Suprapubic skin (tissue), 4 donors: Measurements from ENCODE around the gene CNTN3. TPM values are rescaled to one million over a fixed set of nuclear protein-coding genes. Genes with fewer than 3 reads are reported as not detected.

ENCODE experiments used
- DNase-seq, 2 donors: peaks; one replicate each; pipeline ENCODE4 v3.0.0-alpha.2; 2019; ENCODE audit warnings: low spot score in 2 of 2
- H3K27ac ChIP-seq: fragments of 200-600 bp; sonication (generic); one replicate; pipeline ENCODE4 v1.5.1; 2019
- H3K27me3 ChIP-seq: fragments of 200-600 bp; sonication (generic); one replicate; pipeline ENCODE4 v1.5.1; 2019
- H3K36me3 ChIP-seq: fragments of 200-600 bp; sonication (generic); one replicate; pipeline ENCODE4 v1.5.1; 2019
- H3K4me1 ChIP-seq: fragments of 200-600 bp; sonication (generic); one replicate; pipeline ENCODE4 v1.5.1; 2019
- H3K4me3 ChIP-seq: fragments of 200-600 bp; sonication (generic); one replicate; pipeline ENCODE4 v1.5.1; 2019; ENCODE audit warnings: mild to moderate bottlenecking
- H3K9me3 ChIP-seq: fragments of 200-600 bp; sonication (generic); one replicate; pipeline ENCODE4 v1.5.1; 2019
- CTCF ChIP-seq, 2 donors: fragments of 200-600 bp in 1 of 2; fragments of 450-650 bp in 1 of 2; sonication (generic) in 1 of 2; IDR thresholded peaks; one replicate each; pipeline ENCODE4 v1.5.1; 2016 to 2019; ENCODE audit warnings: antibody characterized with exemption in 2 of 2, mild to moderate bottlenecking in 1 of 2, moderate library complexity in 1 of 2
- EP300 ChIP-seq: sonication (generic); formaldehyde crosslinking; IDR thresholded peaks from one replicate; pipeline ENCODE4 v1.6.1; 2017; ENCODE audit warnings: antibody characterized with exemption
- POLR2A ChIP-seq, 2 donors: fragments of 450-650 bp; IDR thresholded peaks; one replicate each; pipeline ENCODE4 v1.6.1; 2017; ENCODE audit warnings: antibody characterized with exemption in 2 of 2, mild to moderate bottlenecking in 2 of 2, moderate library complexity in 2 of 2
- POLR2AphosphoS5 ChIP-seq, 3 donors: sonication (generic); formaldehyde crosslinking; IDR thresholded peaks; one replicate each; pipeline ENCODE4 v1.6.1; 2017; ENCODE audit warnings: antibody characterized with exemption in 3 of 3
- WGBS: methylation state at CpG from one replicate; pipeline ENCODE4 v1.1.5; 2018; 5-methylcytosine and 5-hydroxymethylcytosine counted together
- total RNA-seq, 4 donors: library from RNA; depleted of rRNA; stranded (reverse); fragments of >200 nt; gene quantifications; one replicate each; pipeline ENCODE4 v1.1.0, GENCODE V29; 2016

Gene CNTN3
- total RNA-seq, 4 donors from 2014 or later: 0.38 to 1.4 (median 0.65) TPM

GRCh38 chr3:74591946-74592345, 22.5 kb downstream of the CNTN3 start:
- H3K27me3 ChIP-seq: no peaks in the 10 kb centered on the region
- H3K27ac ChIP-seq: no peak overlapping the region
- no peaks in the 10 kb centered on the region for H3K4me1 ChIP-seq
- no peak for TF ChIP-seq EP300
- TF ChIP-seq POLR2AphosphoS5 (IDR thresholded peaks at IDR 0.05): no peak
- no peak for TF ChIP-seq CTCF (IDR thresholded peaks at IDR 0.05)
- DNase-seq: no peak
- H3K9me3 ChIP-seq: no peaks in the 10 kb centered on the region
- H3K4me3 ChIP-seq: no peak overlapping the region
- no peaks in the 10 kb centered on the region for H3K36me3 ChIP-seq

- DNase-seq: no peak
- WGBS: 77% methylated on average over 2 of the region's 2 CpGs
- TF ChIP-seq POLR2AphosphoS5 (IDR thresholded peaks at IDR 0.05): no peak
- TF ChIP-seq CTCF (IDR thresholded peaks at IDR 0.05): no peak
- TF ChIP-seq EP300: no peak
Measured at GRCh38 chr3:74591342-74591741, 23.1 kb downstream of the CNTN3 start.

GRCh38 chr3:74590620-74591262, 23.7 kb downstream of the CNTN3 start:
- DNase-seq: no peak
- TF ChIP-seq EP300: no peak
- Histone ChIP-seq H3K36me3 (no peaks in the 10 kb centered on the region), H3K4me1 (no peaks in the 10 kb centered on the region), H3K9me3 (no peaks in the 10 kb centered on the region), H3K27me3 (no peaks in the 10 kb centered on the region), H3K27ac (no peak overlapping the region), H3K4me3 (no peak overlapping the region)
- WGBS: 64% methylated on average over 4 of the region's 4 CpGs

More at GRCh38 chr3:74591342-74591741, 23.1 kb downstream of the CNTN3 start:
- no peak overlapping the region for H3K27ac ChIP-seq
- H3K27me3 ChIP-seq: no peaks in the 10 kb centered on the region
- H3K36me3 ChIP-seq: no peaks in the 10 kb centered on the region
- H3K4me1 ChIP-seq: no peaks in the 10 kb centered on the region
- H3K4me3 ChIP-seq: no peak overlapping the region
- H3K9me3 ChIP-seq: no peaks in the 10 kb centered on the region

GRCh38 chr3:74584782-74585181, 29.7 kb downstream of the CNTN3 start:
- no peak for TF ChIP-seq CTCF (IDR thresholded peaks at IDR 0.05)
- TF ChIP-seq POLR2A (IDR thresholded peaks at IDR 0.05): no peak
- TF ChIP-seq POLR2AphosphoS5 (IDR thresholded peaks at IDR 0.05): no peak
- no peak for TF ChIP-seq EP300
- H3K4me3 ChIP-seq: no peak overlapping the region
- H3K9me3 ChIP-seq: no peaks in the 10 kb centered on the region
- no peak overlapping the region for H3K27ac ChIP-seq
- no peaks in the 10 kb centered on the region for H3K27me3 ChIP-seq
- no peaks in the 10 kb centered on the region for H3K4me1 ChIP-seq
- H3K36me3 ChIP-seq: no peaks in the 10 kb centered on the region
- WGBS: 84% methylated on average over 2 of the region's 2 CpGs
- DNase-seq: no peak

GRCh38 chr3:74582982-74583381, 31.5 kb downstream of the CNTN3 start:
- DNase-seq: no peak
- no peak overlapping the region for H3K27ac ChIP-seq
- TF ChIP-seq POLR2AphosphoS5 (IDR thresholded peaks at IDR 0.05) (no peak), CTCF (IDR thresholded peaks at IDR 0.05) (no peak), POLR2A (IDR thresholded peaks at IDR 0.05) (no peak), EP300 (no peak)
- H3K9me3 ChIP-seq: no peaks in the 10 kb centered on the region
- no peaks in the 10 kb centered on the region for H3K36me3 ChIP-seq
- WGBS: 88% methylated on average over 5 of the region's 5 CpGs
- no peak overlapping the region for H3K4me3 ChIP-seq
- no peaks in the 10 kb centered on the region for H3K4me1 ChIP-seq
- no peaks in the 10 kb centered on the region for H3K27me3 ChIP-seq

- Histone ChIP-seq H3K9me3 (no peaks in the 10 kb centered on the region), H3K4me1 (no peaks in the 10 kb centered on the region), H3K27me3 (no peaks in the 10 kb centered on the region), H3K4me3 (no peak overlapping the region), H3K27ac (no peak overlapping the region), H3K36me3 (no peaks in the 10 kb centered on the region)
- no peak for DNase-seq
- TF ChIP-seq EP300 (no peak), POLR2A (IDR thresholded peaks at IDR 0.05) (no peak), CTCF (IDR thresholded peaks at IDR 0.05) (no peak), POLR2AphosphoS5 (IDR thresholded peaks at IDR 0.05) (no peak)
- 79% methylated on average over 3 of the region's 3 CpGs for WGBS
Measured at GRCh38 chr3:74575857-74576256, 38.6 kb downstream of the CNTN3 start.
